ENCODE results near the gene SMCHD1.
"Not testable (repeated sequence)": the region's sequence is repeated elsewhere in the genome, so short reads cannot be mapped to it uniquely, and the experiment has no call there.

DNA sequence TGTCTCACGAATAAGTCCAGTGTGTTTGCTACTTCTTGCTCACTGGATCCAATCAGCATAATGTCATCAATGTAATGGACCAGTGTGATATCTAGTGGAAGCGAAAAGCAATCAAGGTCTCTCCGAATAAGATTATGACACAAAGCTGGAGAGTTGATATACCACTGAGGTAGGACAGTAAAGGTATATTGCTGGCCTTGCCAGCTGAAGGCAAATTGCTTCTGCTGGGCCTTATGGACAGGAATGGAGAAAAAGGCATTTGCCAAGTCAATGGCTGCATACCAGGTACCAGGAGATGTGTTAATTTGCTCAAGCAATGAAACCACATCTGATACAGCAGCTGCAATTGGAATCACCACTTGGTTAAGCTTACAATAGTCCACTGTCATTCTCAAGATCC lies 180.6 kb downstream of the SMCHD1 start:
- TF ChIP-seq CTCF, POLR2A, POLR2AphosphoS5 (IDR thresholded peaks at IDR 0.05): not testable (repeated sequence)

All from transverse colon (tissue), 4 donors.